GM19035 (cell line): Measurements from ENCODE around the gene MYO10.
"Not testable (repeated sequence)": the region's sequence is repeated elsewhere in the genome, so short reads cannot be mapped to it uniquely, and the experiment has no call there.

Experiments
- ATAC-seq: cut with Tn5 transposase; IDR thresholded peaks from one replicate; pipeline ENCODE4 v1.9.1; 2021; ENCODE audit not compliant: unreplicated experiment

Gene MYO10

DNA sequence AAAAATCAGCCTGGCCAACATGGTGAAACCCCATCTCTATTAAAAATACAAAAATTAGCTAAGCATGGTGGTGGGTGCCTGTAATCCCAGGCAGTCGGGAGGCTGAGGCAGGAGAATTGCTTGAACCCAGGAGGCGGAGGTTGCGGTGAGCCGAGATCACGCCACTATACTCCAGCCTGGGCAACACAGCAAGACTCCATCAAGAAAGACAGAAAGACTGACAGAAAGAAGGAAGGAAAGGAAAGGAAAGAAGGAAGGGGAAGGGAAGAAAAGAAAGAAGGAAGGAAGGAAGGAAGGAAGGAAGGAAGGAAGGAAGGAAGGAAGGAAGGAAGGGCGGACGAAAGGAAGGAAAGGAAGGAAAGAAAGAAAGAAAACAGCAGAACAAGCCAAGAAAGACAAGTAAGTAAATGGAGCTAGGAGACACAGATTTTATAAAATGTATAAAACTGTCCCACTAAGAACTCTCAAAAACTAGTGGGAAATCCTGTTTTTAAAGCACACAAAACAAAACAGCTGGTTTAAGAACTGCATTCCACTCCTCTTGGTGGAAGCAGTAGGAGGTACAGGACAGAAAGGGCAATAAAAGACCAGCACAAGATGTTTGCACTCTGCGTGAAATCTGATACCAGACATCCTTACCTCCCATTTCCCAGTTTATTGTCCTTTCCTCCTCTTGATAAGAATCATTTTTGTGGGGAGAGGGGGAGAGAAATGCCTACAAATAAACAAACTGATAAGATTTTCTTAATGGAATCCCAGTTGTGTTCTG is 46.7 kb downstream of the MYO10 start:
- ATAC-seq, result no peak

- ATAC-seq, result no peak
Measured at GRCh38 chr5:16888694-16889124, 47.4 kb downstream of the MYO10 start.

GRCh38 chr5:16886793-16887345 is 49.2 kb downstream of the MYO10 start:
- ATAC-seq, result no peak

DNA sequence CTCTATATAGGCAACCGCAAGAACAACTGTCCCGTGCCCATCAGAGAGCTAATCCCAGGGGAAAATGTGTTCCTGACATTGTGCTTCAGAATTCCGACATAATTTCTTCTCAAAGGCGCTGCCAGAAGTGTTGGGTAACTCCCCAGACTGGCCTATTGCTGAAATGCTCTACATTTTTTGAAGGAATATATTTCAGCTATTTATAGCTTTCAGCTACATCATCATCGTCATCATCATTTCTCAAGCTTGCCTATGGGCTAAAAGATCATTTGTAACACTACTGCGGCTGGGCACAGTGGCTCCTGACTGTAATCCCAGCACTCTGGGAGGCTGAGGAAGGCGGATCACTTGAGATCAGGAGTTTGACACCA is 49.7 kb downstream of the MYO10 start:
- no peak for ATAC-seq

DNA sequence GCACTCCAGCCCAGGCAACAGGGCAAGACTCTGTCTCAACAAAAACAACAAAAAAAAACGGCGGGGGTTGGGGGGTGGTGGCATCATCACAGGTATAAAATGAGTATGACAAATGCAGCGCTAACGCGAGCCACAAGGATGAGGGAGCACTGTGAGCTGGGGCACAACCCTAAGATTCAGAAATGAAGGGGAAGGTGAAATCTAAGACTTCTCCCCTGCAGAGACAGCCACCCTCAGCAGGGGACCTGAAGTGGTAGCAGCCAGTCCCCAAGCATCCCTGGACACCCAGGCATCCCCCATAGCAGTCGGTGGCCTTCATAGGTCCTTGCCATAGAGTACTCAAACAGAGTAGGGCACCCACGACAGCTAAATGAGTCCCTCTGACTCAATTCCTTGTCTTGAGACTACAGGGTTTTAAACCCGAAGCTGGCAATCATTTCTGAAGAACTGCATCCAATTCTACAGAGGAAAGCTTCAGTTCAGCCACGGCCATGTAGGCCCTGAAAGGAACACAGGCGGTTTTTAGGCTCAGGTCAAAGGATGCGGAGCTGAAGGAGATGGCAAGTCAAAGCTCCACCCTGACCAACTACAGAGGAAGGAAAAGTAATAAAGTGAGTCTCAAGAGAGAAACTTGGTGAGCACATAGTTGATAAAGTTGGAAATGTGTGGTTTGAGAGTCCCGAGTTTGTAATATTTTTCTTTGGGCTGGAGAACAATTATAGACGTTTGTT is 50.3 kb downstream of the MYO10 start:
- no peak for ATAC-seq

DNA sequence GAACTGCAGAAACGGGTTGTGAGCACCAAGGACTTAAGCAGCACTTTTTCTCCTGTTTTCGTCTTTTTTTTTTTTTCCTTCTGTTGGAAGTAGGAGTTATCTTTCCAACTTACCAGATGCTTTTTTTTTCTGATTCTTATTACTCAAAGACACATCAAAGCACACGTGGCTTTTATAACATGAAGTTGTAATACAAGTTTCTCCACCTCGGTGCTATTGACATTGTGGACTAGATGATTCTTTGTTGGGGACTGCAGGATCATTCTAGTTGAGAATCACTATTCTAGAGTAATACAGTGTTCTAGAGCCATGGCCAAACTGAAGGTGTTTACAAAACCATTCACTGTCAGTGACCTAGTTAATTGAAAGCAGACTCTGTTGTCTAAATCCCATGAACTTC is 51.5 kb downstream of the MYO10 start:
- no peak for ATAC-seq

DNA sequence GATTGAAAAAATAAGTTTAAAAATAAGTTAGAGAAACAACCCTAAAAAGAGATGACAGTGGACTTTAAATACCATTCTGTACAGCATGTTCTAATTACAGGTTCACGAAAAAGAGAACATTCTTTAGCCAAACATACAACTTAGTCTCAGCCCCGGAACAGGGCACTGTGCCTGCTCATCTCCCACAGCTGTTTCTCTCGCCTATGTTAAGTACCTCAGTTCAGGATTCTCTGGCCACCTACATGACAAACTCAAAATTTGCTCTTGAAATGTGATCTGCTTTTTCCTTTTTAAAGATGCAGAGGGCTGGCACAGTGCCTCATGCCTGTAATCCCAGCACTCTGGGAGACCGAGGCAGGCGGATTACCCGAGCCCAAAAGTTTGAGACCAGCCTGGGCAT is 52.3 kb downstream of the MYO10 start:
- no peak for ATAC-seq

DNA sequence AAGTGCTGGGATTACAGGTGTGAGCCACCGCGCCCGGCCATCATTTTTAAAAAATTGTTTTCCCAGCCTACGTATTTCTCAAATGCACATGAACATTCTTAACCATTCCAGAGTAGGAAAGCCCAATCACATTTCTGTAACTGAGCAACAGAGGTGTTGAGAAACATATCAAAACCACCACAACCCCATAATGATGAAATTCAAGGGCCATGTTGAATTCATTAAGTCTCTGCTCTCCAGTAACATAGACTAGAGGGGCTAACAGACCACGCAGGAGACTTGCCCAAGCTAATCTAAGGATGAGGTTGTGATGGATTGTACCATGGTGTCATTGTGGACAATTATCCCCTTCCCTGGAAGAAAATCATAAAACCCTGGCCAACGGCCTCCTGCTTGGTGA is 52.9 kb downstream of the MYO10 start:
- no peak for ATAC-seq

DNA sequence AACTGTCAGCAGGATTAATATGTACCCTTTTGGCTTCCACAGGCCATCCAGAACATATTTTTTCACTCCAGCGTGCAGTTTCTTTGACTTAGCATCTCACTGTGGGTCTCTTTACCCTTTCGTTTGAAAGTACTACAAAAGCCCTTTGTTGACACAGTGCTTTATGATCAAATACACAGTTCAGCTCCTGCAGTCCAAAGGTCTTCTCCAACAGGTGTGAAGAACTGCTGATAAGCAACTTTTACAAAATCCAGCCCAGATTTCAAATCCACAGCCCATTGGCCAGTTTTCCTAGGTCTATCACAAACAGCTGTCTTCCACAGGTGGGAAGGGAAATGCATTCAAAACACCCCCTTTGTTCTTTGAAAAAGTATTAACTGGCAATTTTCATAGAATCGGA is 54.8 kb downstream of the MYO10 start:
- ATAC-seq, result no peak

DNA sequence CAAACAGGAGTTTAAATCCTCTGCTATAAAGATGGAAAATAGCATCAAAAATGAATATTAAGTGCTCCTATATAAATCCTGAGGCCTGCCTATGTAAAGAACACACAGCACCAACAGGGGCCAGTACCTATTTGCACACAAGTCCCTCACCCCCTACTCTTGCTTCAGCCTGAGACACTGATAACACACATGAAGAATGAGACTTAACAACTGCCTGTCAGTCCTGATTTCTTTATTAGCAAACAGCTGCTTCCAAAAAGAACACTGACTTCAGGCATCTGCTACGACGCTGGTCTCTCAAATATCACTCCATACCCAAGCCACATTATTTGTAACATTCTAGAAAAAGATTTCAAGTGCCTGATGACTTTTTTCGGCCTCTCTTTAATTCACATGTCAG is 55.5 kb downstream of the MYO10 start:
- ATAC-seq, result no peak

DNA sequence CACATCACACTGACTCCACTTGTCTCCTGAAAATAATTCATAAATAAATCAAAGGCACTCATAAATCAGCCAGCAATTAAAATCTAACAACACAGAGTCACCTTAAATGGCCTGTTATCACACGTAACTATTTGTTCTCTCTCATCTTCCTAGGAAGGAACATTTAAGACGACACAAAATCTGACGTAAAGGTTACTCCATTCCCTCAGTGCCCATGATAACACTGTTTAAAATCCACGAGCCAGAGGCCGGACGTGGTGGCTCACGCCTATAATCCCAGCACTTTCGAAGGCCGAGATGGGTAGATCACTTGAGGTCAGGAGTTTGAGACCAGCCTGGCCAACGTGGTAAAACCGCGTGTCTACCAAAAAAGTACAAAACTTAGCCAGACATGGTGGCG is 56.4 kb downstream of the MYO10 start:
- no peak for ATAC-seq

DNA sequence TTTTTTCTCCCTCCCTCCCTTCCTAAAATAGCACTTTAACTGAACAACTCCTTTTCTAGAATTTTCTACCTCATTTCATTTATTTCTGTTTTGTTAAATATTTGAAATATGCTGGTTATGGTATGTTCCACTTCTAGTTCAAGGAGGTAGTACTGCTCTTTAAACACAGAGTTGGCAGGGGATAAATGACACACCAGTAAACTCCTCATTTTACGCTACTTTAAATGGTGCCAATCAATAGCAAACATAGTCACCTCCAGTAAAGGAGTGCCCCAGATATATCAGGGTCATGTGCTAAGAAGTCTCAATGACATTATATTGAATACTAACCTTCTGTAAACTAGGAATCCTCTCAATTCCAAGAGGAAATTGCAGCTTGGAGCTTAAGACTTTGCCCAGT is 56.9 kb downstream of the MYO10 start:
- no peak for ATAC-seq

DNA sequence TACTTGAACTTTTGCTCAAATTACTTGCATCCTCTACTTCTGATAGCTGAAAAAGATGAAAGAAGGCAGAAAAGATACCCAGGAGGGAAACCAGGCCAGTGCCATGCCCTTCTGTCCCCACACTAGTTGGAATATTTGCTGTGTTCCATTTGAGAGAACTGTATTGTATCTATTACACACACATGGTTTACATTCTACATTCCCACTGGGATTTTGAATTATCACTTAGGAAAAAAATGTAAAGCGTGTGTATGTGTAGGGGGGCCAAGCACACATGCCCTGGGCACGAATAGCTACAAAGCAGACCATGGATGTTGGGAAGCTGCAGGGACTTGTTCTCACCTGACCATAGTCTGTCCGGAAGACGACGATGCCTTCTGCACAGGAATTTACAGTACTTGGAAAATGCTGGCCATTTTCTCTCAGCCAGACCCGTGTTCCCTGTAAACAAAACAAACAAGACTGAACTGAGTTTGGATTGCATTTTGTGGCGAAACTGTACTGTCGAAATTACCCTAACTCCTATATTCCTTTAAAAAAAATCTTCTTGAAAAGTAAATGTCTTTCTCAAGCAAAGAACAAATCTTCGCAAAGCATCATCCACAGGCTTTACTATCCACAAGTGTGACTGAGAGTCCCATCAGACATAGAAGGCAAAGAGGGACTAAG is 58.7 kb downstream of the MYO10 start:
- ATAC-seq, result no peak

- ATAC-seq, result not testable (repeated sequence)
Measured at GRCh38 chr5:16874424-16874823, 61.7 kb downstream of the MYO10 start.

DNA sequence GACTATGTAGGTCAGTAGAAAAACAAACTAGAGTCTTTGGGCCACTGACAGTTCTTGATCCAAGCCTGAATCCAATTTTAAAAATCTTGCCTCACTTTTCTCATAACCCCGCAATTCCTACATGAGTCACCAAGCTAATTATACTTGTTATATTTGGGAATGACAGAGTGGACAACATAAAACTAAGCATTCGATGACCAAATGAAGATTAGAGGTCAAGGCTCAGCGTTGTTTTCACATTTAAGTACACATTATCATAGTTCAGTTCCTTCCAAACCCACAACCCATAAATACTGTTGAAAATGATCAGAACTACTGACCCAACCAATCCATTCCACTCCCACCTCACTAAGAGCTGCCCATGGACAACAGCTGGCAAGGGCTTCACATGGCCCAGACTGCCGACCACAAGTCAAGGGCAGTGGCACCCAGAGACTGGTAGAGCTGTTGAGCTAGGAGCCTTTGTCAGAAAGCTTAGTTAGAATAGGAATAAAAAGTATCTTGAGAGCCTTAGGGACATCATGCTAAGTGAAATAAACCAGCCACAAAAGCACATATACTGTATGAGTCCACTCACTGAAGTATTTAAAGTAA is 64.2 kb downstream of the MYO10 start:
- ATAC-seq, result no peak

DNA sequence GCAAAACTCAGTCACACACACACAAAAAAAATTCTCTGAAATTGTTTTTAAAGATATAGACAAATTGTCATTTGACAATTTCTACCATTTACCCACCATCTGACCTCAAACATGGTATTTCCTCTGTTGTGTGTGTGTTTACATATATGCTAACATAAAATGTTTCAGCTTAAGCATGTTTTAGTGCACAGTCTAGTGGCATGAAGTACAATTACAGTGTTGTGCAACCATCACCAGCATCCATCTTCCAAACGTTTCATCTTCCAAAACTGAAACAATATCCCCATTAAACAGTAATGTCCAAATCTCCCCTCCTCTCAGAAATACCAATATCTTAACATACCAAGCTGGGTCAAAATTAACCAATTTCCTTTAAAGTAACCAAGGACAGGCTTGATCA is 65.2 kb downstream of the MYO10 start:
- no peak for ATAC-seq

DNA sequence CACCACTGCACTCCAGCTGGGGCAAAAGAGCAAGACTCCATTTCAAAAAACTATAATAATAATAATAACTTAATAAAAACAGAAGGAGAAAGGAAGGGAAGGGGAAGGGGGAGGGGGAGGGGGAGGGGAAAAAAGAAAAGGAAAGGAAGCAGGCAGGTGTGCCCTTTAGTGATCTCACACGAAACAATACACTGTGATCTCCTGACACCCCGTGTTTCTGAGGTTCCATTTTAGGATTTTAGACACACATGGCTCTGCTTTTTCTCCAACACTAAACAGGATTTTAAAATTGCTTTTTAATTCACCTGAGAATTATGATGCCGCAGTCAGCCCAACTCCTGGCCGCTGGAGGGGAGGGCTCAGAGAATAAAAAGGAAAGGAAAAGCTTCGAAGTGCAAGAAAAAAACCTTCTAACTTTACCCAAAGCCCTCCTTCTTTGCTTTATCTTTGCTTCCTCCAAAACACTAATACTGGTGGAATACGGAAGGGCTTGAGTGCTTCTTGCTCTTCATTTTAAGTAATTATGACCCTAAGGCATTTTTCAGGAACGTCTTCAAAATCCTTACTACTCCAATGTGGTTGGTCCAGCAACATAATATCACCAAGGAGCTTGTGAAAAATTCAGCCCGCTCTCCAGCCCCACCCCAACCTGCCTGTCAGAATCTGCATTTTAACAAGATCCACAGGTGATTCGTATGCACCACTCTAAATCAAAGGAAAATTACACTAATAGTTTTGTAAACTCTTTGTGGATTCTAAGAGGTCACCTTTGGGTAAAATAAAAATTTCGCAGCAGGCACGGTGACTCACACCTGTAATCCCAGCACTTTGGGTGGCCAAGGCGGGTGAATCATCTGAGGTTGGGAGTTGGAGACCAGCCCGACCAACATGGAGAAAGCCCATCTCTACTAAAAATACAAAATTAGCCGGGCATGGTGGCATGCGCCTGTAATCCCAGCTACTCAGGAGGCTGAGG is 66.0 kb downstream of the MYO10 start:
- no peak for ATAC-seq

GRCh38 chr5:16867577-16867953 is 68.5 kb downstream of the MYO10 start:
- ATAC-seq, result no peak

- ATAC-seq, result no peak
Measured at GRCh38 chr5:16866795-16867576, 69.1 kb downstream of the MYO10 start.

GRCh38 chr5:16866273-16866672 is 69.8 kb downstream of the MYO10 start:
- no peak for ATAC-seq
